ENCODE measurements around the gene SEMA3F.

The SEMA3F gene

GRCh38 chr3:50156549-50157493, 1.7 kb downstream of the SEMA3F start:
- DNase-seq = no peak

GRCh38 chr3:50157827-50158529, 2.9 kb downstream of the SEMA3F start:
- DNase-seq = no peak

GRCh38 chr3:50158530-50159146, 3.5 kb downstream of the SEMA3F start:
- no peak for DNase-seq

- no peak for DNase-seq
Measured at GRCh38 chr3:50160561-50160983, 5.4 kb downstream of the SEMA3F start.

GRCh38 chr3:50161320-50161719, 6.2 kb downstream of the SEMA3F start:
- no peak for DNase-seq

GRCh38 chr3:50162034-50162883, 7.1 kb downstream of the SEMA3F start:
- no peak for DNase-seq

- no peak for DNase-seq
Measured at GRCh38 chr3:50163572-50164455, 8.7 kb downstream of the SEMA3F start.

- DNase-seq = no peak
Measured at GRCh38 chr3:50164481-50164880, 9.4 kb downstream of the SEMA3F start.

- DNase-seq = no peak
Measured at GRCh38 chr3:50164984-50165909, 10.1 kb downstream of the SEMA3F start.

- DNase-seq = no peak
Measured at GRCh38 chr3:50165910-50166538, 10.9 kb downstream of the SEMA3F start.

GRCh38 chr3:50166620-50167019, 11.5 kb downstream of the SEMA3F start:
- no peak for DNase-seq

- no peak for DNase-seq
Measured at GRCh38 chr3:50167069-50167840, 12.1 kb downstream of the SEMA3F start.

- no peak for DNase-seq
Measured at GRCh38 chr3:50167841-50168209, 12.7 kb downstream of the SEMA3F start.

GRCh38 chr3:50168388-50168787, 13.3 kb downstream of the SEMA3F start:
- DNase-seq = no peak

- DNase-seq = no peak
Measured at GRCh38 chr3:50168791-50169190, 13.7 kb downstream of the SEMA3F start.

- no peak for DNase-seq
Measured at GRCh38 chr3:50169232-50169832, 14.2 kb downstream of the SEMA3F start.

GRCh38 chr3:50169858-50170257, 14.7 kb downstream of the SEMA3F start:
- no peak for DNase-seq

GRCh38 chr3:50170689-50171088, 15.6 kb downstream of the SEMA3F start:
- no peak for DNase-seq
